Panc1 (cell line): ENCODE data around the gene ADCK2. TPM values are rescaled to one million over a fixed set of nuclear protein-coding genes. Genes with fewer than 3 reads are reported as not detected.

ENCODE experiments used
- ATAC-seq: fragments of 200-7000 bp; cut with Tn5 transposase; 2 replicates; pipeline ENCODE4 v1.9.1; 2020; ENCODE audit warnings: mild to moderate bottlenecking, moderate library complexity
- BruUV-seq: library from RNA; stranded (reverse); fragments of 400-500 nt; replicated peaks from 2 replicates; lab custom pipeline; 2021; lab: Mats Ljungman, UMichigan
- CTCF ChIA-PET: fragments of 300-600 bp; sonication (Branson Sonifier 250); formaldehyde crosslinking; loops from one replicate; lab custom pipeline; 2022; ENCODE audit warnings: antibody characterized with exemption; lab: Charles Lee
- POLR2A ChIA-PET: fragments of 300-600 bp; sonication (Branson Sonifier 250); formaldehyde crosslinking; loops from one replicate; lab custom pipeline; 2022; ENCODE audit warnings: antibody characterized with exemption; lab: Charles Lee
- DNase-seq: peaks from one replicate; pipeline ENCODE4 v3.0.0-alpha.2; 2010; ENCODE audit warnings: low read depth, low spot score
- H3K27ac ChIP-seq: 2 replicates; pipeline ENCODE4 v1.5.1; 2011; ENCODE audit warnings: mild to moderate bottlenecking, low read length, inconsistent platforms
- H3K27me3 ChIP-seq: fragments of 200-500 bp; sonication (Bioruptor generic); 2 replicates; pipeline ENCODE4 v1.6.0; 2014; ENCODE audit warnings: low read length, inconsistent platforms; ENCODE audit not compliant: control insufficient read depth, insufficient read depth
- H3K36me3 ChIP-seq: fragments of 200-500 bp; sonication (Bioruptor generic); 2 replicates; pipeline ENCODE4 v1.5.1; 2014; ENCODE audit warnings: inconsistent platforms, mild to moderate bottlenecking, low read length, moderate library complexity; ENCODE audit not compliant: control insufficient read depth, insufficient read depth
- H3K4me1 ChIP-seq: 2 replicates; pipeline ENCODE4 v1.5.1; 2011; ENCODE audit warnings: inconsistent platforms, mild to moderate bottlenecking, low read length, moderate library complexity; ENCODE audit not compliant: control insufficient read depth, insufficient read depth
- H3K4me3 ChIP-seq, 2 experiments: 2 replicates each; pipeline ENCODE4 v1.5.1; 2011 to 2012; ENCODE audit warnings: low read depth in 2 of 2, low read length in 2 of 2, mild to moderate bottlenecking in 2 of 2, inconsistent platforms in 1 of 2, moderate library complexity in 1 of 2
- H3K9me3 ChIP-seq: fragments of 200-500 bp; sonication (Bioruptor generic); 2 replicates; pipeline ENCODE4 v1.5.1; 2014; ENCODE audit warnings: low read depth, mild to moderate bottlenecking, inconsistent platforms, low read length, moderate library complexity; ENCODE audit not compliant: control insufficient read depth, insufficient read depth
- CTCF ChIP-seq: fragments of 450-650 bp; IDR thresholded peaks from 2 replicates; pipeline ENCODE4 v1.5.1; 2017; ENCODE audit warnings: mild to moderate bottlenecking
- POLR2AphosphoS5 ChIP-seq: IDR thresholded peaks from 2 replicates; pipeline ENCODE4 v1.6.1; 2012; ENCODE audit warnings: mild to moderate bottlenecking, low read depth, low read length, moderate library complexity
- REST ChIP-seq, 2 experiments: IDR thresholded peaks; 2 replicates each; pipeline ENCODE4 v1.6.1; 2011 to 2012; ENCODE audit warnings: low read depth in 2 of 2, control low read depth in 1 of 2, low read length in 1 of 2, mild to moderate bottlenecking in 1 of 2, moderate library complexity in 1 of 2; ENCODE audit not compliant: insufficient read depth in 1 of 2
- SIN3A ChIP-seq: IDR thresholded peaks from 2 replicates; pipeline ENCODE4 v1.6.1; 2012; ENCODE audit warnings: low read depth, mild to moderate bottlenecking, low read length, moderate library complexity, borderline replicate concordance; ENCODE audit not compliant: insufficient read depth
- TCF7L2 ChIP-seq: IDR thresholded peaks from 2 replicates; pipeline ENCODE4 v1.6.1; 2011; ENCODE audit warnings: mild to moderate bottlenecking, low read depth, low read length, inconsistent platforms
- in situ Hi-C: cut with HindIII; loops from 2 replicates; pipeline ENCODE4 v1.10.0; 2016; ENCODE audit warnings: low sequenced_read_pairs, low pct_unique_long_range_greater_than_20kb
- intact Hi-C: fragments of 100-400 bp; cut with micrococcal nuclease; formaldehyde crosslinking; loops from one replicate; pipeline ENCODE4 v1.10.0; 2022; ENCODE audit not compliant: unreplicated experiment
- total RNA-seq: library from RNA; stranded (reverse); gene quantifications from one replicate; pipeline ENCODE4 v1.2.1, GENCODE V29; 2021; ENCODE audit not compliant: unreplicated experiment

The ADCK2 gene
- total RNA-seq, 1 experiment from 2014 or later, result 21.6 TPM

GRCh38 chr7:140684066-140684950 is 11.6 kb downstream of the ADCK2 start:
- no peak overlapping the region for H3K27ac ChIP-seq
- ChIA-PET CTCF (no interaction called here), POLR2A (no interaction called here)
- intact Hi-C loops (no loop called here), in situ Hi-C loops (no loop called here)
- no peaks in the 10 kb centered on the region for H3K27me3 ChIP-seq
- no peaks in the 10 kb centered on the region for H3K4me1 ChIP-seq
- H3K4me3 ChIP-seq, result no peak overlapping the region
- no peaks in the 10 kb centered on the region for H3K36me3 ChIP-seq
- TF ChIP-seq SIN3A, result no peak
- no peak for TF ChIP-seq POLR2AphosphoS5
- TF ChIP-seq REST (IDR thresholded peaks at IDR 0.05; ENCODE audit: insufficient read depth in 1 of 2, low read depth in 2 of 2, low read length in 1 of 2), result no peak
- TF ChIP-seq TCF7L2, result no peak
- no peak for TF ChIP-seq CTCF
- DNase-seq (no peak), ATAC-seq (no peak)
- no TSS peak for BruUV-seq
- H3K9me3 ChIP-seq, result no peaks in the 10 kb centered on the region

GRCh38 chr7:140685407-140686087 is 12.8 kb downstream of the ADCK2 start:
- H3K4me3 ChIP-seq, result no peak overlapping the region
- intact Hi-C loops, result no loop called here
- H3K27ac ChIP-seq, result no peak overlapping the region
- H3K27me3 ChIP-seq, result no peaks in the 10 kb centered on the region
- H3K36me3 ChIP-seq, result no peaks in the 10 kb centered on the region
- CTCF ChIA-PET, result no interaction called here
- TF ChIP-seq POLR2AphosphoS5 (no peak), CTCF (no peak), TCF7L2 (no peak), SIN3A (no peak), REST (IDR thresholded peaks at IDR 0.05; ENCODE audit: insufficient read depth in 1 of 2, low read depth in 2 of 2, low read length in 1 of 2) (no peak)
- H3K9me3 ChIP-seq, result no peaks in the 10 kb centered on the region
- no peaks in the 10 kb centered on the region for H3K4me1 ChIP-seq
- DNase-seq (no peak), ATAC-seq (no peak)
- no TSS peak for BruUV-seq
- in situ Hi-C loops, result no loop called here
- POLR2A ChIA-PET, result no interaction called here
